HEK293 (cell line): ENCODE results near the gene TMEM271.

Source experiments
- CTCF ChIA-PET: fragments of 350-600 bp; formaldehyde crosslinking; extraction: SDS; loops from one replicate; lab custom pipeline; 2021; ENCODE audit warnings: antibody characterized with exemption; lab: Yijun Ruan, JAX
- POLR2A ChIA-PET: fragments of 300-600 bp; formaldehyde crosslinking; extraction: SDS; loops from one replicate; lab custom pipeline; 2020; ENCODE audit warnings: antibody characterized with exemption, inconsistent platforms; lab: Yijun Ruan, JAX
- H3K27ac ChIP-seq: fragments of 200-500 bp; sonication (Bioruptor generic); 2 replicates; pipeline ENCODE4 v1.5.1; 2014; ENCODE audit warnings: low read depth, low read length, control low read depth, inconsistent platforms; ENCODE audit errors: extremely low read depth
- H3K36me3 ChIP-seq, 2 experiments: fragments of 200-500 bp in 1 of 2; sonication (Bioruptor generic) in 1 of 2; 1 replicate in 1 of 2; 2 replicates in 1 of 2; pipeline ENCODE4 v1.5.1; 2014 to 2017; ENCODE audit warnings: inconsistent platforms in 2 of 2, low read length in 2 of 2; ENCODE audit not compliant: control insufficient read depth in 2 of 2, insufficient read depth in 1 of 2
- H3K4me1 ChIP-seq: fragments of 200-500 bp; sonication (Bioruptor generic); 2 replicates; pipeline ENCODE4 v1.5.1; 2014; ENCODE audit warnings: mild to moderate bottlenecking, low read length, inconsistent platforms; ENCODE audit not compliant: control insufficient read depth, insufficient read depth
- H3K4me3 ChIP-seq: 2 replicates; pipeline ENCODE4 v1.5.1; 2011; ENCODE audit warnings: low read depth, mild to moderate bottlenecking, control low read depth, low read length, moderate library complexity
- H3K9me3 ChIP-seq: fragments of 200-500 bp; sonication (Bioruptor generic); 2 replicates; pipeline ENCODE4 v1.5.1; 2014; ENCODE audit warnings: low read depth, low read length, inconsistent platforms; ENCODE audit not compliant: control insufficient read depth, insufficient read depth
- CTCF ChIP-seq: fragments of 450-650 bp; formaldehyde crosslinking; IDR thresholded peaks from 2 replicates; pipeline ENCODE4 v1.5.1; 2016; ENCODE audit warnings: missing biosample characterization, missing genetic modification characterization
- HOXC10 ChIP-seq: sonication (generic); formaldehyde crosslinking; IDR thresholded peaks from 2 replicates; pipeline ENCODE4 v1.8.1; 2023; ENCODE audit warnings: mild to moderate bottlenecking, missing genetic modification reagents
- INSM2 ChIP-seq: fragments of 450-650 bp; formaldehyde crosslinking; IDR thresholded peaks from 2 replicates; pipeline ENCODE4 v1.5.1; 2016; ENCODE audit warnings: missing biosample characterization, missing genetic modification characterization
- KLF10 ChIP-seq: fragments of 450-650 bp; IDR thresholded peaks from 2 replicates; pipeline ENCODE4 v1.5.1; 2018; ENCODE audit warnings: missing biosample characterization, mild to moderate bottlenecking, missing genetic modification characterization
- OSR2 ChIP-seq: fragments of 450-650 bp; formaldehyde crosslinking; IDR thresholded peaks from 2 replicates; pipeline ENCODE4 v1.5.1; 2016; ENCODE audit warnings: missing biosample characterization, missing genetic modification characterization
- REPIN1 ChIP-seq: fragments of 450-650 bp; formaldehyde crosslinking; IDR thresholded peaks from 2 replicates; pipeline ENCODE4 v1.5.1; 2017; ENCODE audit warnings: missing biosample characterization, missing genetic modification characterization, low read depth
- TSHZ1 ChIP-seq: fragments of 450-650 bp; formaldehyde crosslinking; IDR thresholded peaks from 2 replicates; pipeline ENCODE4 v1.5.1; 2016; ENCODE audit warnings: missing biosample characterization, missing genetic modification characterization, borderline replicate concordance
- ZBTB17 ChIP-seq: fragments of 450-650 bp; formaldehyde crosslinking; IDR thresholded peaks from 2 replicates; pipeline ENCODE4 v1.5.1; 2016; ENCODE audit warnings: missing biosample characterization, missing genetic modification characterization
- ZBTB20 ChIP-seq: fragments of 450-650 bp; formaldehyde crosslinking; IDR thresholded peaks from 2 replicates; pipeline ENCODE4 v1.5.1; 2016; ENCODE audit warnings: missing biosample characterization, missing genetic modification characterization
- ZBTB8A ChIP-seq: fragments of 450-650 bp; formaldehyde crosslinking; IDR thresholded peaks from 2 replicates; pipeline ENCODE4 v1.5.1; 2016; ENCODE audit warnings: missing biosample characterization, missing genetic modification characterization
- ZFP3 ChIP-seq: fragments of 450-650 bp; formaldehyde crosslinking; IDR thresholded peaks from 2 replicates; pipeline ENCODE4 v1.5.1; 2016; ENCODE audit warnings: low read depth, missing biosample characterization, missing genetic modification characterization
- ZIC2 ChIP-seq: fragments of 450-650 bp; formaldehyde crosslinking; IDR thresholded peaks from 2 replicates; pipeline ENCODE4 v1.5.1; 2016; ENCODE audit warnings: missing biosample characterization, missing genetic modification characterization
- ZNF133 ChIP-seq: fragments of 450-650 bp; formaldehyde crosslinking; IDR thresholded peaks from 2 replicates; pipeline ENCODE4 v1.5.1; 2016; ENCODE audit warnings: missing biosample characterization, missing genetic modification characterization
- ZNF175 ChIP-seq: fragments of 450-650 bp; formaldehyde crosslinking; IDR thresholded peaks from 2 replicates; pipeline ENCODE4 v1.5.1; 2016; ENCODE audit warnings: missing biosample characterization, missing genetic modification characterization
- ZNF2 ChIP-seq: fragments of 450-650 bp; formaldehyde crosslinking; IDR thresholded peaks from 2 replicates; pipeline ENCODE4 v1.5.1; 2016; ENCODE audit warnings: missing biosample characterization, missing genetic modification characterization
- ZNF202 ChIP-seq: fragments of 450-650 bp; formaldehyde crosslinking; IDR thresholded peaks from 2 replicates; pipeline ENCODE4 v1.5.1; 2016; ENCODE audit warnings: missing biosample characterization, missing genetic modification characterization, borderline replicate concordance
- ZNF223 ChIP-seq: fragments of 450-650 bp; formaldehyde crosslinking; IDR thresholded peaks from 2 replicates; pipeline ENCODE4 v1.5.1; 2016; ENCODE audit warnings: missing biosample characterization, missing genetic modification characterization
- ZNF48 ChIP-seq: fragments of 450-650 bp; formaldehyde crosslinking; IDR thresholded peaks from 2 replicates; pipeline ENCODE4 v1.5.1; 2016; ENCODE audit warnings: missing biosample characterization, missing genetic modification characterization
- ZNF521 ChIP-seq: fragments of 450-650 bp; formaldehyde crosslinking; IDR thresholded peaks from 2 replicates; pipeline ENCODE4 v1.5.1; 2017; ENCODE audit warnings: missing biosample characterization, mild to moderate bottlenecking, missing genetic modification characterization
- ZNF701 ChIP-seq: fragments of 450-650 bp; formaldehyde crosslinking; IDR thresholded peaks from 2 replicates; pipeline ENCODE4 v1.5.1; 2016; ENCODE audit warnings: missing biosample characterization, missing genetic modification characterization
- ZNF777 ChIP-seq: fragments of 450-650 bp; formaldehyde crosslinking; IDR thresholded peaks from 2 replicates; pipeline ENCODE4 v1.5.1; 2017; ENCODE audit warnings: missing biosample characterization, missing genetic modification characterization, borderline replicate concordance
- ZNF837 ChIP-seq: fragments of 450-650 bp; formaldehyde crosslinking; IDR thresholded peaks from 2 replicates; pipeline ENCODE4 v1.5.1; 2016; ENCODE audit warnings: missing biosample characterization, missing genetic modification characterization
- TF ChIP-seq, protein P1 (sequence below): fragments of 450-650 bp; formaldehyde crosslinking; IDR thresholded peaks from 2 replicates; pipeline ENCODE4 v1.5.1; 2016; ENCODE audit warnings: missing biosample characterization, missing genetic modification characterization
- TF ChIP-seq, protein P2 (sequence below): fragments of 450-650 bp; formaldehyde crosslinking; IDR thresholded peaks from 2 replicates; pipeline ENCODE4 v1.5.1; 2017; ENCODE audit warnings: missing biosample characterization, missing genetic modification characterization
- TF ChIP-seq, protein P3 (sequence below): fragments of 450-650 bp; IDR thresholded peaks from 2 replicates; pipeline ENCODE4 v1.5.1; 2018; ENCODE audit warnings: missing biosample characterization, missing genetic modification characterization

The TMEM271 gene

GRCh38 chr4:600850-601515 is 24.9 kb upstream of the TMEM271 start (continued):
- TF ChIP-seq ZNF202 (no peak), ZNF133 (no peak), KLF10 (tag by site-specific recombination) (no peak), REPIN1 (no peak), ZBTB20 (no peak), ZFP3 (no peak), ZNF48 (tag by site-specific recombination) (no peak), ZNF777 (no peak), ZNF521 (tag by site-specific recombination) (no peak)
- TF ChIP-seq, protein P1, sequence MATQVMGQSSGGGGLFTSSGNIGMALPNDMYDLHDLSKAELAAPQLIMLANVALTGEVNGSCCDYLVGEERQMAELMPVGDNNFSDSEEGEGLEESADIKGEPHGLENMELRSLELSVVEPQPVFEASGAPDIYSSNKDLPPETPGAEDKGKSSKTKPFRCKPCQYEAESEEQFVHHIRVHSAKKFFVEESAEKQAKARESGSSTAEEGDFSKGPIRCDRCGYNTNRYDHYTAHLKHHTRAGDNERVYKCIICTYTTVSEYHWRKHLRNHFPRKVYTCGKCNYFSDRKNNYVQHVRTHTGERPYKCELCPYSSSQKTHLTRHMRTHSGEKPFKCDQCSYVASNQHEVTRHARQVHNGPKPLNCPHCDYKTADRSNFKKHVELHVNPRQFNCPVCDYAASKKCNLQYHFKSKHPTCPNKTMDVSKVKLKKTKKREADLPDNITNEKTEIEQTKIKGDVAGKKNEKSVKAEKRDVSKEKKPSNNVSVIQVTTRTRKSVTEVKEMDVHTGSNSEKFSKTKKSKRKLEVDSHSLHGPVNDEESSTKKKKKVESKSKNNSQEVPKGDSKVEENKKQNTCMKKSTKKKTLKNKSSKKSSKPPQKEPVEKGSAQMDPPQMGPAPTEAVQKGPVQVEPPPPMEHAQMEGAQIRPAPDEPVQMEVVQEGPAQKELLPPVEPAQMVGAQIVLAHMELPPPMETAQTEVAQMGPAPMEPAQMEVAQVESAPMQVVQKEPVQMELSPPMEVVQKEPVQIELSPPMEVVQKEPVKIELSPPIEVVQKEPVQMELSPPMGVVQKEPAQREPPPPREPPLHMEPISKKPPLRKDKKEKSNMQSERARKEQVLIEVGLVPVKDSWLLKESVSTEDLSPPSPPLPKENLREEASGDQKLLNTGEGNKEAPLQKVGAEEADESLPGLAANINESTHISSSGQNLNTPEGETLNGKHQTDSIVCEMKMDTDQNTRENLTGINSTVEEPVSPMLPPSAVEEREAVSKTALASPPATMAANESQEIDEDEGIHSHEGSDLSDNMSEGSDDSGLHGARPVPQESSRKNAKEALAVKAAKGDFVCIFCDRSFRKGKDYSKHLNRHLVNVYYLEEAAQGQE (tag by site-specific recombination), result no peak

DNA sequence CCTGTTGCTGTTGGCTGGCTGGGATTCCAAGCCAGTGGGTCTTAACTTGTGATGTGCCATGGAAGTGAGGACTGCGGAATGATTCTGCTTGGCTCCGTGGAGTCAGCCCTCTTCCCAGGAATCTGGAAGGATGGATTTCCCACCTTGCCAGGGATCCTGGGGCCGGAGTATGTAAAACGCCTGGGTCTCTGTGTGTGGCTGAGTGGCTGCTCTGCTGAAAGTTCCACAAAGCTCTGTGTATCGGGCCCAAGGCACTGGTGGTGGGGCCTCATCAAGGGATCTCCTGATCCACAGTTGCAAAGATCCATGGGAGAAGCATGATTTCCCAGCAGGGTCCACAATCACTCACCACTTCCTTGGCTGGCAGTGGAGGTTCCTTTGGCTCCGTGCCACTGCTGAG is 24.1 kb upstream of the TMEM271 start:
- ChIA-PET CTCF (interaction anchor here (0.6 kb wide), 2 partner anchors 12 to 208 kb away, joined by 3 read pairs; no protein-coding TSS in a partner anchor), POLR2A (no interaction called here)
- no peaks in the 10 kb centered on the region for H3K4me1 ChIP-seq
- no peaks in the 10 kb centered on the region for H3K9me3 ChIP-seq
- H3K36me3 ChIP-seq, result no peaks in the 10 kb centered on the region
- no peak overlapping the region for H3K4me3 ChIP-seq
- no peak overlapping the region for H3K27ac ChIP-seq
- TF ChIP-seq ZNF701, result no peak
- TF ChIP-seq ZNF2 (tag by site-specific recombination), result no peak
- TF ChIP-seq INSM2, result no peak
- TF ChIP-seq ZBTB17 (tag by site-specific recombination), result no peak
- TF ChIP-seq ZIC2, result no peak
- TF ChIP-seq CTCF (tag by site-specific recombination), result no peak
- TF ChIP-seq ZNF175 (tag by site-specific recombination), result no peak
- TF ChIP-seq ZNF521 (tag by site-specific recombination), result no peak
- TF ChIP-seq, protein P2, sequence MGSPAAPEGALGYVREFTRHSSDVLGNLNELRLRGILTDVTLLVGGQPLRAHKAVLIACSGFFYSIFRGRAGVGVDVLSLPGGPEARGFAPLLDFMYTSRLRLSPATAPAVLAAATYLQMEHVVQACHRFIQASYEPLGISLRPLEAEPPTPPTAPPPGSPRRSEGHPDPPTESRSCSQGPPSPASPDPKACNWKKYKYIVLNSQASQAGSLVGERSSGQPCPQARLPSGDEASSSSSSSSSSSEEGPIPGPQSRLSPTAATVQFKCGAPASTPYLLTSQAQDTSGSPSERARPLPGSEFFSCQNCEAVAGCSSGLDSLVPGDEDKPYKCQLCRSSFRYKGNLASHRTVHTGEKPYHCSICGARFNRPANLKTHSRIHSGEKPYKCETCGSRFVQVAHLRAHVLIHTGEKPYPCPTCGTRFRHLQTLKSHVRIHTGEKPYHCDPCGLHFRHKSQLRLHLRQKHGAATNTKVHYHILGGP, result no peak
- TF ChIP-seq HOXC10 (CRISPR knock-in tag), result no peak
- TF ChIP-seq TSHZ1 (tag by site-specific recombination), result no peak
- TF ChIP-seq OSR2 (tag by site-specific recombination), result no peak
- no peak for TF ChIP-seq ZBTB8A (tag by site-specific recombination)
- no peak for TF ChIP-seq ZNF223 (tag by site-specific recombination)
- TF ChIP-seq, protein P3, sequence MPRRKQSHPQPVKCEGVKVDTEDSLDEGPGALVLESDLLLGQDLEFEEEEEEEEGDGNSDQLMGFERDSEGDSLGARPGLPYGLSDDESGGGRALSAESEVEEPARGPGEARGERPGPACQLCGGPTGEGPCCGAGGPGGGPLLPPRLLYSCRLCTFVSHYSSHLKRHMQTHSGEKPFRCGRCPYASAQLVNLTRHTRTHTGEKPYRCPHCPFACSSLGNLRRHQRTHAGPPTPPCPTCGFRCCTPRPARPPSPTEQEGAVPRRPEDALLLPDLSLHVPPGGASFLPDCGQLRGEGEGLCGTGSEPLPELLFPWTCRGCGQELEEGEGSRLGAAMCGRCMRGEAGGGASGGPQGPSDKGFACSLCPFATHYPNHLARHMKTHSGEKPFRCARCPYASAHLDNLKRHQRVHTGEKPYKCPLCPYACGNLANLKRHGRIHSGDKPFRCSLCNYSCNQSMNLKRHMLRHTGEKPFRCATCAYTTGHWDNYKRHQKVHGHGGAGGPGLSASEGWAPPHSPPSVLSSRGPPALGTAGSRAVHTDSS, result no peak
- TF ChIP-seq ZNF837 (tag by site-specific recombination), result no peak
